Measurements from ENCODE around the gene RPP30. TPM values are rescaled to one million over a fixed set of nuclear protein-coding genes. Genes with fewer than 3 reads are reported as not detected.

The RPP30 gene
- total and polyA plus RNA-seq, 2 donors from 2014 or later, result 26.5 to 42.9 TPM

- Histone ChIP-seq H3K4me1 (ENCODE audit: control insufficient read depth in 2 of 3, insufficient read depth in 2 of 3, low read depth in 1 of 3, low read length in 3 of 3) (peaks cover 0 to 2% (median 0%) of the 10 kb centered on the region in 3 donors), H3K9ac (ENCODE audit: low read length in 3 of 3) (no peak overlapping the region), H3K27ac (ENCODE audit: low read depth in 2 of 2, low read length in 2 of 2) (no peak overlapping the region), H3K27me3 (ENCODE audit: control insufficient read depth, insufficient read depth, low read length) (no peaks in the 10 kb centered on the region), H3K9me3 (ENCODE audit: control insufficient read depth in 2 of 3, insufficient read depth in 1 of 3, low read length in 3 of 3) (no peaks in the 10 kb centered on the region), H3K36me3 (ENCODE audit: control insufficient read depth in 2 of 3, insufficient read depth in 3 of 3, low read length in 3 of 3) (no peaks in the 10 kb centered on the region), H3K4me3 (ENCODE audit: low read length in 3 of 3) (no peak overlapping the region)
- TF ChIP-seq CTCF (IDR thresholded peaks at IDR 0.05; ENCODE audit: borderline replicate concordance, extremely low read depth, insufficient read depth), result no peak
- intact Hi-C loops (cut with DNase I), result loop anchor here (5.0 kb wide), 1 partner anchor 337 kb away; no protein-coding TSS in a partner anchor
- DNase-seq, result no peak
- no peak for FAIRE-seq
Observed at GRCh38 chr10:90914992-90915765, 43.4 kb downstream of the RPP30 start.

GRCh38 chr10:90915766-90916075 lies 43.9 kb downstream of the RPP30 start:
- DNase-seq (peak in 2 of 5 donors; percentile 12 to 48), FAIRE-seq (no peak)
- Histone ChIP-seq H3K9ac (ENCODE audit: low read length in 3 of 3) (no peak overlapping the region), H3K4me3 (ENCODE audit: low read length in 3 of 3) (no peak overlapping the region), H3K36me3 (ENCODE audit: control insufficient read depth in 2 of 3, insufficient read depth in 3 of 3, low read length in 3 of 3) (no peaks in the 10 kb centered on the region), H3K27me3 (ENCODE audit: control insufficient read depth, insufficient read depth, low read length) (no peaks in the 10 kb centered on the region), H3K4me1 (ENCODE audit: control insufficient read depth in 2 of 3, insufficient read depth in 2 of 3, low read depth in 1 of 3, low read length in 3 of 3) (peaks cover 0 to 2% (median 0%) of the 10 kb centered on the region in 3 donors), H3K27ac (ENCODE audit: low read depth in 2 of 2, low read length in 2 of 2) (no peak overlapping the region), H3K9me3 (ENCODE audit: control insufficient read depth in 2 of 3, insufficient read depth in 1 of 3, low read length in 3 of 3) (no peaks in the 10 kb centered on the region)
- intact Hi-C loops (cut with DNase I), result no loop called here
- TF ChIP-seq CTCF (IDR thresholded peaks at IDR 0.05; ENCODE audit: borderline replicate concordance, extremely low read depth, insufficient read depth), result no peak

GRCh38 chr10:90916392-90917237 lies 44.8 kb downstream of the RPP30 start:
- TF ChIP-seq CTCF (IDR thresholded peaks at IDR 0.05; ENCODE audit: borderline replicate concordance, extremely low read depth, insufficient read depth), result no peak
- H3K27me3 ChIP-seq (ENCODE audit: control insufficient read depth, insufficient read depth, low read length), result no peaks in the 10 kb centered on the region
- DNase-seq, result no peak
- no peaks in the 10 kb centered on the region for H3K9me3 ChIP-seq (ENCODE audit: control insufficient read depth in 2 of 3, insufficient read depth in 1 of 3, low read length in 3 of 3)
- no peak overlapping the region for H3K4me3 ChIP-seq (ENCODE audit: low read length in 3 of 3)
- no peak overlapping the region for H3K9ac ChIP-seq (ENCODE audit: low read length in 3 of 3)
- peaks cover 0 to 2% (median 0%) of the 10 kb centered on the region in 3 donors for H3K4me1 ChIP-seq (ENCODE audit: control insufficient read depth in 2 of 3, insufficient read depth in 2 of 3, low read depth in 1 of 3, low read length in 3 of 3)
- intact Hi-C loops (cut with DNase I), result no loop called here
- no peak for FAIRE-seq
- no peak overlapping the region for H3K27ac ChIP-seq (ENCODE audit: low read depth in 2 of 2, low read length in 2 of 2)
- H3K36me3 ChIP-seq (ENCODE audit: control insufficient read depth in 2 of 3, insufficient read depth in 3 of 3, low read length in 3 of 3), result no peaks in the 10 kb centered on the region
